GM12878 (cell line): Measurements from ENCODE around the gene PATL2. TPM values are rescaled to one million over a fixed set of nuclear protein-coding genes. Genes with fewer than 3 reads are reported as not detected.
A peak's percentile ranks its signal among the peaks of the same experiment; 100 is the strongest.

ENCODE experiments used
- ATF7 ChIP-seq: fragments of 450-650 bp; IDR thresholded peaks from 2 replicates; pipeline ENCODE4 v1.6.1; 2016; ENCODE audit warnings: low read depth, mild to moderate bottlenecking
- BCLAF1 ChIP-seq: fragments of 450-650 bp; IDR thresholded peaks from 2 replicates; pipeline ENCODE4 v1.6.1; 2017; ENCODE audit warnings: antibody characterized with exemption, mild to moderate bottlenecking, moderate library complexity
- EZH2 ChIP-seq: IDR thresholded peaks from 2 replicates; pipeline ENCODE4 v1.6.1; 2012; ENCODE audit warnings: low read depth, mild to moderate bottlenecking, control low read depth, inconsistent platforms, low read length, borderline replicate concordance; ENCODE audit not compliant: control insufficient read depth
- GATAD2B ChIP-seq: fragments of 450-650 bp; conservative IDR thresholded peaks from 2 replicates; pipeline ENCODE4 v1.6.1; 2017; ENCODE audit warnings: low read depth, mild to moderate bottlenecking, moderate library complexity
- IRF4 ChIP-seq: IDR thresholded peaks from 2 replicates; pipeline ENCODE4 v1.6.1; 2011; ENCODE audit warnings: low read depth, low read length
- JUND ChIP-seq: IDR thresholded peaks from 2 replicates; pipeline ENCODE4 v1.6.1; 2012; ENCODE audit warnings: low read depth, mild to moderate bottlenecking, low read length, improper control_type of control experiment, moderate library complexity
- KLF5 ChIP-seq: fragments of 450-650 bp; IDR thresholded peaks from 2 replicates; pipeline ENCODE4 v1.6.1; 2014; ENCODE audit warnings: mild to moderate bottlenecking; ENCODE audit not compliant: partially characterized antibody
- MTA2 ChIP-seq: fragments of 450-650 bp; IDR thresholded peaks from 2 replicates; pipeline ENCODE4 v1.6.1; 2016; ENCODE audit warnings: low read depth, mild to moderate bottlenecking, moderate library complexity
- MTA3 ChIP-seq: IDR thresholded peaks from 2 replicates; pipeline ENCODE4 v1.6.1; 2012; ENCODE audit warnings: low read length, inconsistent platforms, borderline replicate concordance
- MXI1 ChIP-seq: fragments of 150-350 bp; IDR thresholded peaks from 2 replicates; pipeline ENCODE4 v1.6.1; 2011; ENCODE audit warnings: low read depth, mild to moderate bottlenecking, inconsistent platforms, low read length, improper control_type of control experiment
- MYC ChIP-seq: IDR thresholded peaks from 2 replicates; pipeline ENCODE4 v1.6.1; 2011; ENCODE audit warnings: mild to moderate bottlenecking, low read length, moderate library complexity, inconsistent platforms; ENCODE audit not compliant: insufficient read depth, insufficient replicate concordance, insufficient read length, severe bottlenecking
- NR2C1 ChIP-seq: fragments of 450-650 bp; IDR thresholded peaks from 2 replicates; pipeline ENCODE4 v1.6.1; 2017; ENCODE audit warnings: antibody characterized with exemption, mild to moderate bottlenecking, moderate library complexity
- PKNOX1 ChIP-seq: fragments of 450-650 bp; IDR thresholded peaks from 2 replicates; pipeline ENCODE4 v1.6.1; 2016; ENCODE audit warnings: mild to moderate bottlenecking
- SREBF2 ChIP-seq: IDR thresholded peaks from 2 replicates; pipeline ENCODE4 v1.6.1; 2012; ENCODE audit warnings: mild to moderate bottlenecking, low read length
- SRF ChIP-seq, 2 experiments: IDR thresholded peaks; 2 replicates each; pipeline ENCODE4 v1.6.1; 2011; ENCODE audit warnings: low read depth in 2 of 2, low read length in 2 of 2, mild to moderate bottlenecking in 1 of 2, moderate library complexity in 1 of 2
- STAT3 ChIP-seq: IDR thresholded peaks from 2 replicates; pipeline ENCODE4 v1.6.1; 2011; ENCODE audit warnings: low read depth, low read length, improper control_type of control experiment
- YY1 ChIP-seq: IDR thresholded peaks from 2 replicates; pipeline ENCODE4 v1.6.1; 2011; ENCODE audit warnings: low read depth, mild to moderate bottlenecking, low read length
- ZBED1 ChIP-seq: IDR thresholded peaks from 2 replicates; pipeline ENCODE4 v1.6.1; 2016; ENCODE audit warnings: borderline replicate concordance
- ZNF592 ChIP-seq: fragments of 450-650 bp; IDR thresholded peaks from 2 replicates; pipeline ENCODE4 v1.6.1; 2017; ENCODE audit warnings: mild to moderate bottlenecking, moderate library complexity
- ZSCAN29 ChIP-seq: fragments of 450-650 bp; IDR thresholded peaks from 2 replicates; pipeline ENCODE4 v1.6.1; 2017; ENCODE audit warnings: mild to moderate bottlenecking, moderate library complexity
- ZZZ3 ChIP-seq: IDR thresholded peaks from 2 replicates; pipeline ENCODE4 v1.6.1; 2011; ENCODE audit warnings: low read depth; ENCODE audit not compliant: control insufficient read depth, insufficient read length
- polyA plus RNA-seq, 11 experiments: library from polyadenylated mRNA; depleted of rRNA in 4 of 11; unstranded in 6 of 11; stranded (reverse) in 5 of 11; fragments of >200 nt; fragmentation: Nextera tagmentation in 4 of 11; fragmentation: Illumina TruSeq in 1 of 11; extraction: Ambion mirVana in 4 of 11; extraction: Trizol in 1 of 11; gene quantifications; 1 replicate in 1 of 11; 2 replicates in 10 of 11; pipeline versions ENCODE4 v1.2.1 to v1.2.3, GENCODE V29; 2011 to 2016; ENCODE audit warnings: inconsistent platforms in 2 of 11, missing spikeins in 2 of 11, low read depth in 1 of 11
- total RNA-seq, 4 experiments: library from RNA; depleted of rRNA in 3 of 4; stranded (reverse); fragments of >200 nt in 3 of 4; fragmentation: Illumina TruSeq in 1 of 4; extraction: Trizol in 1 of 4; gene quantifications; 2 replicates each; pipeline versions ENCODE4 v1.2.1 to v1.2.3, GENCODE V29; 2013 to 2021

The PATL2 gene
- total and polyA plus RNA-seq, 10 of the 15 experiments (the other 5 are each of a cell fraction or from before 2014, with no cell fraction given): 4.2 to 16.2 (median 12.1) TPM

GRCh38 chr15:44711096-44711742 is at the start of gene PATL2, which contains the start of gene B2M (continued):
- TF ChIP-seq BCLAF1 (no peak; the same call in 1 of the 2 replicates), GATAD2B (0 out of 2 replicates have a peak, but pooled peaks have one; percentile 48), JUND (no peak), MTA3 (no peak; the same call in 1 of the 2 replicates), STAT3 (no peak), ZNF592 (0 out of 2 replicates have a peak, but pooled peaks have one; percentile 34), ZZZ3 (no peak), ZBED1 (peak; percentile 90), IRF4 (peak; percentile 73; the same call in 1 of the 2 replicates), MYC (no peak), PKNOX1 (peak; percentile 54; the same call in 1 of the 2 replicates), YY1 (peak; percentile 82), NR2C1 (no peak), MXI1 (no peak), KLF5 (peak; percentile 78), EZH2 (no peak), SREBF2 (no peak; the same call in 1 of the 2 replicates), ATF7 (peak; percentile 45), SRF (IDR thresholded peaks at IDR 0.05; ENCODE audit: low read depth in 2 of 2, low read length in 2 of 2) (no peak), ZSCAN29 (no peak), MTA2 (no peak)
